ENCODE data around the gene SERPING1. TPM values are rescaled to one million over a fixed set of nuclear protein-coding genes. Genes with fewer than 3 reads are reported as not detected.

The SERPING1 gene
- total RNA-seq, 1 experiment from 2014 or later, result 1.2 TPM

GRCh38 chr11:57597916-57598830 lies 688 bp downstream of the SERPING1 start:
- DNase-seq (ENCODE audit: low spot score), result no peak

- no peak for DNase-seq (ENCODE audit: low spot score)
Measured at GRCh38 chr11:57598831-57599155, 1.3 kb downstream of the SERPING1 start.

GRCh38 chr11:57599381-57599780 lies 1.9 kb downstream of the SERPING1 start:
- DNase-seq (ENCODE audit: low spot score), result no peak

GRCh38 chr11:57601297-57601696 lies 3.8 kb downstream of the SERPING1 start:
- no peak for DNase-seq (ENCODE audit: low spot score)

GRCh38 chr11:57604296-57605027 lies 7.0 kb downstream of the SERPING1 start:
- DNase-seq (ENCODE audit: low spot score), result no peak

- DNase-seq (ENCODE audit: low spot score), result no peak
Measured at GRCh38 chr11:57605028-57605420, 7.5 kb downstream of the SERPING1 start.

GRCh38 chr11:57610170-57610569 lies 12.7 kb downstream of the SERPING1 start:
- DNase-seq (ENCODE audit: low spot score), result no peak

GRCh38 chr11:57614234-57614772 lies 16.8 kb downstream of the SERPING1 start:
- DNase-seq (ENCODE audit: low spot score), result no peak

- DNase-seq (ENCODE audit: low spot score), result no peak
Measured at GRCh38 chr11:57615308-57615707, 17.8 kb downstream of the SERPING1 start.

GRCh38 chr11:57616595-57616994 lies 19.1 kb downstream of the SERPING1 start:
- no peak for DNase-seq (ENCODE audit: low spot score)

- DNase-seq (ENCODE audit: low spot score), result no peak
Measured at GRCh38 chr11:57618438-57618837, 21.0 kb downstream of the SERPING1 start.

- no peak for DNase-seq (ENCODE audit: low spot score)
Measured at GRCh38 chr11:57619331-57619730, 21.8 kb downstream of the SERPING1 start.

GRCh38 chr11:57620467-57620866 lies 23.0 kb downstream of the SERPING1 start:
- DNase-seq (ENCODE audit: low spot score), result no peak

GRCh38 chr11:57622263-57622662 lies 24.8 kb downstream of the SERPING1 start:
- no peak for DNase-seq (ENCODE audit: low spot score)

GRCh38 chr11:57624864-57625263 lies 27.4 kb downstream of the SERPING1 start:
- DNase-seq (ENCODE audit: low spot score), result no peak

- no peak for DNase-seq (ENCODE audit: low spot score)
Measured at GRCh38 chr11:57626895-57627294, 29.4 kb downstream of the SERPING1 start.

GRCh38 chr11:57630171-57630570 lies 32.7 kb downstream of the SERPING1 start:
- DNase-seq (ENCODE audit: low spot score), result no peak

GRCh38 chr11:57632116-57632515 lies 34.6 kb downstream of the SERPING1 start:
- no peak for DNase-seq (ENCODE audit: low spot score)

GRCh38 chr11:57633394-57634070 lies 36.0 kb downstream of the SERPING1 start:
- no peak for DNase-seq (ENCODE audit: low spot score)

GRCh38 chr11:57634311-57634710 lies 36.8 kb downstream of the SERPING1 start:
- no peak for DNase-seq (ENCODE audit: low spot score)

GRCh38 chr11:57635246-57635645 lies 37.8 kb downstream of the SERPING1 start:
- no peak for DNase-seq (ENCODE audit: low spot score)

GRCh38 chr11:57637626-57638004 lies 40.1 kb downstream of the SERPING1 start:
- DNase-seq (ENCODE audit: low spot score), result no peak

Measured in H4 (cell line).